ENCODE data around the gene ATP5PB.

ATP5PB gene, protein sequence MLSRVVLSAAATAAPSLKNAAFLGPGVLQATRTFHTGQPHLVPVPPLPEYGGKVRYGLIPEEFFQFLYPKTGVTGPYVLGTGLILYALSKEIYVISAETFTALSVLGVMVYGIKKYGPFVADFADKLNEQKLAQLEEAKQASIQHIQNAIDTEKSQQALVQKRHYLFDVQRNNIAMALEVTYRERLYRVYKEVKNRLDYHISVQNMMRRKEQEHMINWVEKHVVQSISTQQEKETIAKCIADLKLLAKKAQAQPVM

GRCh38 chr1:111448918-111449702, at the start of gene ATP5PB, which contains the start of gene WDR77:
Gene ATP5PB, plus strand, starts transcription at chr1:111449464. Its CDS starts 78 bp downstream, at chr1:111449542.
Gene WDR77, minus strand, starts transcription at chr1:111449256. Its CDS starts 87 bp downstream, at chr1:111449169.
- H3K4me3 Mint-ChIP-seq = peak within 1 kb of the TSS; percentile 100
- H3K9me3 Mint-ChIP-seq = no peaks in the 10 kb centered on the region
- no peaks in the 10 kb centered on the region for H3K27me3 Mint-ChIP-seq
- H3K36me3 Mint-ChIP-seq (ENCODE audit: low read depth) = peaks cover 72% of the 10 kb centered on the region
- H3K4me1 Mint-ChIP-seq (ENCODE audit: low read depth) = peaks cover 82% of the 10 kb centered on the region
- H3K27ac Mint-ChIP-seq = peak within 1 kb of the TSS; percentile 100

GRCh38 chr1:111399792-111400610, 49.3 kb upstream of the ATP5PB start:
- H3K27ac Mint-ChIP-seq = no peak overlapping the region
- H3K9me3 Mint-ChIP-seq = no peaks in the 10 kb centered on the region
- no peak overlapping the region for H3K4me3 Mint-ChIP-seq
- H3K36me3 Mint-ChIP-seq (ENCODE audit: low read depth) = no peaks in the 10 kb centered on the region
- no peaks in the 10 kb centered on the region for H3K27me3 Mint-ChIP-seq
- peaks cover 29% of the 10 kb centered on the region for H3K4me1 Mint-ChIP-seq (ENCODE audit: low read depth)

DNA sequence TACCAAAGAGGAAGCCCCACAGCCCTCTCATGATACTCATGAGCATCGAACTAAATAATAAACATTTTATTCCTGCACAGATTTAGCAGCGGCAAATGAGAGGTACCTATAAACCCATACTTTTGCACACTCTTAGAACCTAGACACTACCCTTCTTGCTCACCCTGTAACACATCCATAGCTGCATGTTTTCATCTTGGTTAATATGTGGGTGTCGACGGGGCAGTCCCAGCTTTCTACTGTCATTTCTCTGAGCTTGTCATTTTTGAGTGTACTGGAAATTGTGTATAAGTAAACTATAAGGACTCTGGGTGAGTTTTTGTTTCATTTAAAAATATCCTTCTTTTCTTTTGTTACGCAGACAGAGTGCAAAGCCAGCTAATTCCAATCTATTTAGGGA, 47.2 kb upstream of the ATP5PB start:
- H3K36me3 Mint-ChIP-seq (ENCODE audit: low read depth) = no peaks in the 10 kb centered on the region
- no peaks in the 10 kb centered on the region for H3K27me3 Mint-ChIP-seq
- H3K4me1 Mint-ChIP-seq (ENCODE audit: low read depth) = peaks cover 49% of the 10 kb centered on the region
- H3K9me3 Mint-ChIP-seq = no peaks in the 10 kb centered on the region
- H3K27ac Mint-ChIP-seq = no peak overlapping the region
- H3K4me3 Mint-ChIP-seq = no peak overlapping the region

DNA sequence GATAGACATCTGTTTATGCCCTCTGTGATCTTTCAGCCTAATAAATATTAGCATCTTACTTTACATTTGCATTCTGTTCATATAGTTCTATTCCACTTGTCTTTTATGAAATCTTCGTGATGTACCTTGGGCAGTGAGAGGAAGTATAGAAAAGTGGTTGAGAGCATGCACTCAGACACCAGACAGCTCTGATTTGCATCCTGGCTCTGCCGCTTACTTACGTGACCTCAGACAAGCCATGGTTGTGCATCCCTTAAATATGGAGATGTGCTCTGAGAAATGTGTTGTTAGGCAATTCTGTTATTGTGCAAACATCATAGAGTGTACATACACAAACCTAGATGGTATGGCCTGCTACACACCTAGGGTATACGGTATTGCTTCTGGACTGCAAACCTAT, 44.7 kb upstream of the ATP5PB start:
- Mint-ChIP-seq H3K4me3 (no peak overlapping the region), H3K27ac (no peak overlapping the region), H3K27me3 (no peaks in the 10 kb centered on the region), H3K4me1 (ENCODE audit: low read depth) (peaks cover 48% of the 10 kb centered on the region), H3K36me3 (ENCODE audit: low read depth) (no peaks in the 10 kb centered on the region), H3K9me3 (no peaks in the 10 kb centered on the region)

GRCh38 chr1:111406321-111406768, 42.9 kb upstream of the ATP5PB start:
- peaks cover 43% of the 10 kb centered on the region for H3K4me1 Mint-ChIP-seq (ENCODE audit: low read depth)
- H3K27me3 Mint-ChIP-seq = no peaks in the 10 kb centered on the region
- no peaks in the 10 kb centered on the region for H3K36me3 Mint-ChIP-seq (ENCODE audit: low read depth)
- no peaks in the 10 kb centered on the region for H3K9me3 Mint-ChIP-seq
- H3K4me3 Mint-ChIP-seq = peak overlapping the region; percentile 22
- H3K27ac Mint-ChIP-seq = peak overlapping the region; percentile 34

GRCh38 chr1:111407301-111407700, 42.0 kb upstream of the ATP5PB start:
- Mint-ChIP-seq H3K4me3 (no peak overlapping the region), H3K36me3 (ENCODE audit: low read depth) (no peaks in the 10 kb centered on the region), H3K27me3 (no peaks in the 10 kb centered on the region)

DNA sequence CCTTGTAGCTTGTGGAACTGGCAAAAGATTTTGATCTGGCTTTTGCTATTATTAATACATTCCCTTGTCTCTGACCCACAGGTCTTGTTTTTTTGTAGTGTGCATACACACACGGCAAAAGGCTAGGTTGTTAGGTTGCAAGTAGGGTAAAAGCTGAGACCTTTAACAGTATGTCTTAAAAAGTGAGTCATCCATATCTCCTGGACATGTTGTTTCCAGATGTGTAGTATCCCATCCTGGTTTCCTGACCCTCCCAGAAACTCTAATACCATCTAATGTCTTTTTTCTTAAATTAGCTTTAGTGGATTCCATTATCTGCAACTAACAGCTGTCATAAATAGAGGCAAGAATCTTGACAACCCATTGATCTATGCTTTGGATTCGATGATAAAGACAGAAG, 36.4 kb upstream of the ATP5PB start:
- Mint-ChIP-seq H3K27me3 (no peaks in the 10 kb centered on the region), H3K9me3 (no peaks in the 10 kb centered on the region), H3K36me3 (ENCODE audit: low read depth) (peaks cover 5% of the 10 kb centered on the region), H3K4me1 (ENCODE audit: low read depth) (no peaks in the 10 kb centered on the region), H3K27ac (no peak overlapping the region), H3K4me3 (no peak overlapping the region)

More at GRCh38 chr1:111407301-111407700, 42.0 kb upstream of the ATP5PB start:
- H3K27ac Mint-ChIP-seq = no peak overlapping the region
- peaks cover 38% of the 10 kb centered on the region for H3K4me1 Mint-ChIP-seq (ENCODE audit: low read depth)
- H3K9me3 Mint-ChIP-seq = no peaks in the 10 kb centered on the region

- H3K4me3 Mint-ChIP-seq = no peak overlapping the region
- H3K9me3 Mint-ChIP-seq = no peaks in the 10 kb centered on the region
- no peaks in the 10 kb centered on the region for H3K4me1 Mint-ChIP-seq (ENCODE audit: low read depth)
- H3K27ac Mint-ChIP-seq = no peak overlapping the region
- no peaks in the 10 kb centered on the region for H3K27me3 Mint-ChIP-seq
- H3K36me3 Mint-ChIP-seq (ENCODE audit: low read depth) = peaks cover 13% of the 10 kb centered on the region
Measured at GRCh38 chr1:111414756-111415155, 34.5 kb upstream of the ATP5PB start.

GRCh38 chr1:111415461-111415860, 33.8 kb upstream of the ATP5PB start:
- Mint-ChIP-seq H3K4me1 (ENCODE audit: low read depth) (no peaks in the 10 kb centered on the region), H3K27me3 (no peaks in the 10 kb centered on the region), H3K27ac (no peak overlapping the region), H3K36me3 (ENCODE audit: low read depth) (peaks cover 13% of the 10 kb centered on the region), H3K4me3 (no peak overlapping the region), H3K9me3 (no peaks in the 10 kb centered on the region)

GRCh38 chr1:111417755-111418154, 31.5 kb upstream of the ATP5PB start:
- Mint-ChIP-seq H3K27me3 (no peaks in the 10 kb centered on the region), H3K36me3 (ENCODE audit: low read depth) (peaks cover 13% of the 10 kb centered on the region), H3K4me3 (no peak overlapping the region), H3K4me1 (ENCODE audit: low read depth) (no peaks in the 10 kb centered on the region), H3K9me3 (no peaks in the 10 kb centered on the region), H3K27ac (no peak overlapping the region)

GRCh38 chr1:111419037-111419436, 30.2 kb upstream of the ATP5PB start:
- H3K9me3 Mint-ChIP-seq = no peaks in the 10 kb centered on the region
- no peak overlapping the region for H3K4me3 Mint-ChIP-seq
- peaks cover 10% of the 10 kb centered on the region for H3K36me3 Mint-ChIP-seq (ENCODE audit: low read depth)
- H3K27me3 Mint-ChIP-seq = no peaks in the 10 kb centered on the region
- H3K27ac Mint-ChIP-seq = no peak overlapping the region
- no peaks in the 10 kb centered on the region for H3K4me1 Mint-ChIP-seq (ENCODE audit: low read depth)

- Mint-ChIP-seq H3K36me3 (ENCODE audit: low read depth) (peaks cover 7% of the 10 kb centered on the region), H3K4me3 (no peak overlapping the region), H3K27me3 (no peaks in the 10 kb centered on the region), H3K4me1 (ENCODE audit: low read depth) (no peaks in the 10 kb centered on the region), H3K9me3 (no peaks in the 10 kb centered on the region), H3K27ac (no peak overlapping the region)
Measured at GRCh38 chr1:111420377-111420776, 28.9 kb upstream of the ATP5PB start.

GRCh38 chr1:111422546-111423391, 26.5 kb upstream of the ATP5PB start:
- H3K27ac Mint-ChIP-seq = no peak overlapping the region
- no peak overlapping the region for H3K4me3 Mint-ChIP-seq
- no peaks in the 10 kb centered on the region for H3K9me3 Mint-ChIP-seq
- H3K4me1 Mint-ChIP-seq (ENCODE audit: low read depth) = no peaks in the 10 kb centered on the region
- H3K36me3 Mint-ChIP-seq (ENCODE audit: low read depth) = peaks cover 7% of the 10 kb centered on the region
- no peaks in the 10 kb centered on the region for H3K27me3 Mint-ChIP-seq

DNA sequence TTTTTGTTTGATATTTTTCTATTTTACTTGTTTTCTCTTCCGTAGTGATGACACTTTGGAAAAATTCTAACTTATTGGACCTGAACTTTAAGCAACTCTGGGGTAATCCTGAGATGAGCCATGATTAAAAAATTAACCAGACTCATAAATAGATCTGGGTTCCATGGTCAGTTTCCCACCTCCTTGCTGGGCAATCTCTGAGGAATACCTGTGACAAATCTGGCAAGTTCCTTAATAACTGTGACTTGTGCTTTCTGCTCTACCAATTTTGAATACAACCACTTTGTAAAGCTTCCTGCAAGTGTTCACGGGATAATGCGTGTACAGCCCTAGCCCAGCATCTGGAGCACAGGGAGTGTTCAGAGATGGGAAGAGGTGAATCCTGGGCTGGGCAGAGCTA, 25.0 kb upstream of the ATP5PB start:
- no peaks in the 10 kb centered on the region for H3K9me3 Mint-ChIP-seq
- H3K4me3 Mint-ChIP-seq = no peak overlapping the region
- no peak overlapping the region for H3K27ac Mint-ChIP-seq
- no peaks in the 10 kb centered on the region for H3K36me3 Mint-ChIP-seq (ENCODE audit: low read depth)
- no peaks in the 10 kb centered on the region for H3K27me3 Mint-ChIP-seq
- H3K4me1 Mint-ChIP-seq (ENCODE audit: low read depth) = no peaks in the 10 kb centered on the region

All from stimulated activated naive CD8-positive, alpha-beta T cell treated with anti-CD3 and anti-CD28 coated beads, Interleukin-15, Interleukin-2, amounts not matched to agents 100 ng/mL and 50 ng/mL, for 24 hours (primary cell).